Progenitor cell of endocrine pancreas (in vitro differentiated cells): Measurements from ENCODE around the gene TRMT61A. TPM values are rescaled to one million over a fixed set of nuclear protein-coding genes. Genes with fewer than 3 reads are reported as not detected.
A peak's percentile ranks its signal among the peaks of the same experiment; 100 is the strongest.

ENCODE experiments used
- DNase-seq: peaks from one replicate; pipeline ENCODE4 v3.0.0; 2021; ENCODE audit warnings: low spot score; ENCODE audit not compliant: unreplicated experiment
- H3K27ac Mint-ChIP-seq: 2 replicates; pipeline ENCODE4 v1.8.0; 2021; ENCODE audit warnings: mild to moderate bottlenecking, moderate library complexity, mixed read lengths
- H3K27me3 Mint-ChIP-seq: 2 replicates; pipeline ENCODE4 v1.8.0; 2021; ENCODE audit warnings: mixed read lengths
- H3K36me3 Mint-ChIP-seq: 2 replicates; pipeline ENCODE4 v1.8.0; 2022; ENCODE audit warnings: mixed read lengths; ENCODE audit not compliant: insufficient read depth
- H3K4me1 Mint-ChIP-seq: 2 replicates; pipeline ENCODE4 v1.8.0; 2021; ENCODE audit warnings: low read depth, mixed read lengths
- H3K4me3 Mint-ChIP-seq: 2 replicates; pipeline ENCODE4 v1.8.0; 2021; ENCODE audit warnings: low read depth, mild to moderate bottlenecking, moderate library complexity, mixed read lengths
- H3K9me3 Mint-ChIP-seq: 2 replicates; pipeline ENCODE4 v1.8.0; 2021; ENCODE audit warnings: low read depth, mixed read lengths
- total RNA-seq: library from RNA; stranded (reverse); gene quantifications from 2 replicates; pipeline ENCODE4 v1.2.1, GENCODE V29; 2021
- TF ChIP-seq, protein P1 (sequence below): fragments of 200-600 bp; sonication (generic); IDR thresholded peaks from one replicate; pipeline ENCODE4 v1.5.0; 2021; ENCODE audit warnings: antibody characterized with exemption, mild to moderate bottlenecking; ENCODE audit not compliant: unreplicated experiment

The TRMT61A gene
- total RNA-seq, 1 donor from 2014 or later: 10.3 TPM

DNA sequence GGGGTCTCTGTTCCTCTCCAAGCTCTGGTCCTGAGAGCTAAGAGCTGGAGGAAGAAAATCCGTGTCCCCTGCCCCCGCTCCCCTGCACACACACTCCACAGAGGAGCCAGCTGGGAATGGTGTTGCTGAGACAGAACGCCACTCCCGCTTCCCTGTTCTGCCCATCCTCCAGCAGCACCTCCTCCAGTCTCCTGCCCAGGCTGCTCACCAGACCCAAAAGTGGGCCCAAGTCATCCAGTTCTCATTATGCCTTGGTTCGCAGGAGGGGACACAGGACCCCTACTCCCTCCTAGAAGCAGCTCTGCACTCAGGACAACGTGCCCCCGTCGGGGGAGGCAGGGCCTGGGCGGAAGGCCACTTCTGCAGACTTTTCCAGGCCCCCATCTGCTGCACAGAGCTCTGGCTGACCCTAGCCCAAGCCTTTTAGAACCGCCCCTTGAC is 830 bp upstream of the TRMT61A start:
- Mint-ChIP-seq H3K27ac (peak overlapping the region; percentile 99), H3K36me3 (no peaks in the 10 kb centered on the region)

DNA sequence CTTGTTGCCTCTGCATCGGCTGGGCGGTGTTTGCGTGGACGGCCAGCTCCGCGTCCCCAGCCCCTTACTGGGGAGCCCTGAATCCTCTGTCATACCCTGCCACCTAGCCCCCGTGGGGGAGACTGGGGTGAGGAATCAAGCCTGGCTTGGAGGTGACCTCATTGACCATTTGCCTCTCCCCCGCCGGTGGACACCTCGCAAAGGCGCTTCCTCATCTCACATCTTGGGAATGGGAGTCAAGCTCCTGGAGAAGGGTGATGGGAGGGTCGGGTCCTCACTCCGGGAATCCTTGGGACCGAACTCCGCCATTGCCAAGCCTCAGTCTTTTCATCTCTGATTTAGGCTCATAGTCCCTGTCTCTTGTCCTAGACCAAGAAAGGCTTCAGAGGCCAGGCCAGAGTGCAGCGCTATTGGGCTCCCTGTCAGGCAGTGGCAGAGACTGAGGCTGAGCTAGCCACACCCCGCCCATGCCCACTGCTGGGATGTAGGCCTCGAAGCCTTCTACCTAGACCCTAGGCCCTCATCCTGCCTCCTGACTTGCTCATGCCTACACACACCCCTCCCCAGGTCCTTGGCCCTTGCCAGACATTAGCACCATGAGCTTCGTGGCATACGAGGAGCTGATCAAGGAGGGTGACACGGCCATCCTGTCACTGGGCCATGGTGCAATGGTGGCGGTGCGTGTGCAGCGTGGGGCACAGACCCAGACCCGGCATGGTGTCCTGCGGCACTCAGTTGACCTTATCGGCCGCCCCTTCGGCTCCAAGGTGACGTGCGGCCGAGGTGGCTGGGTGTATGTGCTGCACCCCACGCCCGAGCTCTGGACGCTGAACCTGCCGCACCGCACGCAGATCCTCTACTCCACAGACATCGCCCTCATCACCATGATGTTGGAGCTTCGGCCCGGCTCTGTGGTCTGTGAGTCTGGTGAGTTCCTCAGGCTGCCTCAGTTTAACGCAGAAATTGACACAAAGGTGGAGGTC is 678 bp downstream of the TRMT61A start:
- no peaks in the 10 kb centered on the region for H3K27me3 Mint-ChIP-seq
- no peaks in the 10 kb centered on the region for H3K36me3 Mint-ChIP-seq
- peak overlapping the region; percentile 89 for H3K27ac Mint-ChIP-seq
- H3K9me3 Mint-ChIP-seq: no peaks in the 10 kb centered on the region
- TF ChIP-seq, protein P1, sequence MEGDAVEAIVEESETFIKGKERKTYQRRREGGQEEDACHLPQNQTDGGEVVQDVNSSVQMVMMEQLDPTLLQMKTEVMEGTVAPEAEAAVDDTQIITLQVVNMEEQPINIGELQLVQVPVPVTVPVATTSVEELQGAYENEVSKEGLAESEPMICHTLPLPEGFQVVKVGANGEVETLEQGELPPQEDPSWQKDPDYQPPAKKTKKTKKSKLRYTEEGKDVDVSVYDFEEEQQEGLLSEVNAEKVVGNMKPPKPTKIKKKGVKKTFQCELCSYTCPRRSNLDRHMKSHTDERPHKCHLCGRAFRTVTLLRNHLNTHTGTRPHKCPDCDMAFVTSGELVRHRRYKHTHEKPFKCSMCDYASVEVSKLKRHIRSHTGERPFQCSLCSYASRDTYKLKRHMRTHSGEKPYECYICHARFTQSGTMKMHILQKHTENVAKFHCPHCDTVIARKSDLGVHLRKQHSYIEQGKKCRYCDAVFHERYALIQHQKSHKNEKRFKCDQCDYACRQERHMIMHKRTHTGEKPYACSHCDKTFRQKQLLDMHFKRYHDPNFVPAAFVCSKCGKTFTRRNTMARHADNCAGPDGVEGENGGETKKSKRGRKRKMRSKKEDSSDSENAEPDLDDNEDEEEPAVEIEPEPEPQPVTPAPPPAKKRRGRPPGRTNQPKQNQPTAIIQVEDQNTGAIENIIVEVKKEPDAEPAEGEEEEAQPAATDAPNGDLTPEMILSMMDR: no peak
- no peak for DNase-seq
- peaks cover 37% of the 10 kb centered on the region for H3K4me1 Mint-ChIP-seq
- H3K4me3 Mint-ChIP-seq: peak overlapping the region; percentile 89

More for the DNA sequence above, 830 bp upstream of the TRMT61A start:
- peaks cover 49% of the 10 kb centered on the region for H3K4me1 Mint-ChIP-seq
- no peaks in the 10 kb centered on the region for H3K9me3 Mint-ChIP-seq
- H3K4me3 Mint-ChIP-seq: peak overlapping the region; percentile 89
- TF ChIP-seq, protein P1: no peak
- H3K27me3 Mint-ChIP-seq: no peaks in the 10 kb centered on the region
- DNase-seq: no peak

DNA sequence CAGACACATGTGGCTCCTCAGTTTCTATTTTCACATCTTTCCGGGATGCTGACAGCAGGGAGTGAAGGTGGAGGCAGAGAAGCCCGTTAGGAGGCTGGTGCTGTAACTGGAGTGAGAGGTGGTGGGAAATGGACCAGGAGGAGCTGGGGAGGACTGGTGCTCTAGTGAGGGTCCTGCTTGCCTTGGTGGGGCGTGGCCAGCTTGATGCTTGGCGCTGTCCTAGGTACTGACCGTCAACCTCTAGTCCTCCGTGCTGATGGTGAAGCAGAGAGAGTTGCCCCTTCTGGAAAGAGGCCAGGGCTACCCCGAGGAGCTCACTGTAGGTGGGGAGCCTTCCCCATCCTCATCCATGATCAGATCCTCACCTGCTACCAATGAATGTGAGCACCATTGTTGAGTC is 1.4 kb downstream of the TRMT61A start:
- Mint-ChIP-seq H3K9me3 (no peaks in the 10 kb centered on the region), H3K27ac (peak overlapping the region; percentile 64)

DNA sequence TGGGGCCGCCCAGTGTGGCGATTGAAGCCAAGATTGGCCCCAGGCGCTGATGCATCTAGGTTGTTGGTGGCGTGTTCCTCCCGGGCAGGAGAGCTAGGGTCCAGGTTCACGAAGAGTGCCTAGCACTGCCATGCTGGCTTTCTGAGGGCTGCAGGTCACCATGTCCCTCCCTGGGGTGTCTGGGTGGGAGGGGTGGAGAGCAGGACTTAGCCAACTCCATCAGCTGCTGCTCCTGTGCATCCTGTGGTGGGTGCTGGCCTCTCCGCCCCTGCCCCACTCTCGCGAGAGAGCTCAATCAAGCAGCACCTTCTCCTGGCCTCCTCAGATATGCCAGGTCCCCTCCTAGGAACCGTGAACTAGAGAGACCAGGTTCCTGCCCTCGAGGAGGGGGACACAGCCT is 1.8 kb downstream of the TRMT61A start:
- Mint-ChIP-seq H3K4me3 (no peak overlapping the region), H3K36me3 (no peaks in the 10 kb centered on the region), H3K27ac (peak overlapping the region; percentile 64), H3K9me3 (no peaks in the 10 kb centered on the region), H3K4me1 (peaks cover 25% of the 10 kb centered on the region), H3K27me3 (no peaks in the 10 kb centered on the region)
- DNase-seq: no peak
- TF ChIP-seq, protein P1: no peak

More for the DNA sequence above, 1.4 kb downstream of the TRMT61A start:
- Mint-ChIP-seq H3K4me1 (peaks cover 30% of the 10 kb centered on the region), H3K36me3 (no peaks in the 10 kb centered on the region), H3K27me3 (no peaks in the 10 kb centered on the region), H3K4me3 (peak overlapping the region; percentile 89)
- no peak for DNase-seq
- TF ChIP-seq, protein P1: no peak

DNA sequence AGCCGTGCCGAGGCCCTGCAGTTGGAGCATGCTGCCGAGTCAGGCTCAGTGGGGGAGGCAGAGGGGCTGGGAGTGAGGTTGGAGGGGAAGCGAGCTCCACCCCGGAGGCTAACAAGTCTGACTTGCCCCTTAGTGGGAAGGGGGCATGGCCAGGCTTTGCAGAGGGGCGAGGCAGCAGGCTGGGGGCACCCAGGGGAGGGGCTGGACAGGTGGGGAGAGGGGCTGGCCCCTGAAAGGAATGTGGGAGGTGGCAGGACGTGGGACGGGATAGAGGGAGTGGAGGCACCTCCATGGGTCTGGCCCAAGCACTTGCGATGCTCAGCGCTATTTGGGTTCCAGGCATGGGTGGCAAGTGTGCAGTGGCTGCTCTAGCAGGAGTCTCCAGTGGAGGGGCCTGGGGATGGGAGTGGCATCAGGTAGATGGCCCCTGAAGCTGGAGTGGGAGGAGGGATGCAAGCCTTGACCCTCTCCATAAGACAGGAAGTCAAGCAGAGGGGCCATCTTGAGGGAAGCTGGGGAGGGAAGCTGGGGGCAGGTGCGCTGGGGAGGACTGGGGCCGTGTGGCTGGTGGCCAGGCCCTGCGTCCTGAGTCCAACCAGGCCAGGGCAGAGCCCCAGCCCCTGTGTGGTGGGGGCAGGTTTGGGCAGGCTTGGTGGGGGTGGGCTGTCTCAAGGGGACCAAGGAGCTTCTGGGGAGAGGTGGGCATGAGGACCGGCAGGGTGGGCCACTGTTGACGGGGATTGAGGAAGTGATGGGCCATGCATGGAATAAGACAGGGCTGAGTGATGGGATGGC is 2.6 kb downstream of the TRMT61A start:
- peaks cover 21% of the 10 kb centered on the region for H3K4me1 Mint-ChIP-seq
- no peak overlapping the region for H3K27ac Mint-ChIP-seq
- TF ChIP-seq, protein P1: no peak
- peak overlapping the region; percentile 35 for H3K4me3 Mint-ChIP-seq
- H3K36me3 Mint-ChIP-seq: no peaks in the 10 kb centered on the region
- H3K27me3 Mint-ChIP-seq: no peaks in the 10 kb centered on the region
- no peak for DNase-seq
- H3K9me3 Mint-ChIP-seq: no peaks in the 10 kb centered on the region
